Transverse colon (tissue), 4 donors: ENCODE results near the gene AIF1L.

ENCODE experiments used
- CTCF ChIP-seq, 5 experiments: fragments of 200-600 bp in 3 of 5; fragments of 450-650 bp in 2 of 5; sonication (generic) in 3 of 5; IDR thresholded peaks; 1 replicate in 2 of 5; 2 replicates in 3 of 5; pipeline ENCODE4 v1.5.1; 2016 to 2017; ENCODE audit warnings: antibody characterized with exemption in 5 of 5, inconsistent platforms in 3 of 5, mild to moderate bottlenecking in 2 of 5, moderate library complexity in 1 of 5
- POLR2AphosphoS5 ChIP-seq, 3 donors: sonication (generic); formaldehyde crosslinking; IDR thresholded peaks; one replicate each; pipeline ENCODE4 v1.6.1; 2016; ENCODE audit warnings: antibody characterized with exemption in 3 of 3

DNA sequence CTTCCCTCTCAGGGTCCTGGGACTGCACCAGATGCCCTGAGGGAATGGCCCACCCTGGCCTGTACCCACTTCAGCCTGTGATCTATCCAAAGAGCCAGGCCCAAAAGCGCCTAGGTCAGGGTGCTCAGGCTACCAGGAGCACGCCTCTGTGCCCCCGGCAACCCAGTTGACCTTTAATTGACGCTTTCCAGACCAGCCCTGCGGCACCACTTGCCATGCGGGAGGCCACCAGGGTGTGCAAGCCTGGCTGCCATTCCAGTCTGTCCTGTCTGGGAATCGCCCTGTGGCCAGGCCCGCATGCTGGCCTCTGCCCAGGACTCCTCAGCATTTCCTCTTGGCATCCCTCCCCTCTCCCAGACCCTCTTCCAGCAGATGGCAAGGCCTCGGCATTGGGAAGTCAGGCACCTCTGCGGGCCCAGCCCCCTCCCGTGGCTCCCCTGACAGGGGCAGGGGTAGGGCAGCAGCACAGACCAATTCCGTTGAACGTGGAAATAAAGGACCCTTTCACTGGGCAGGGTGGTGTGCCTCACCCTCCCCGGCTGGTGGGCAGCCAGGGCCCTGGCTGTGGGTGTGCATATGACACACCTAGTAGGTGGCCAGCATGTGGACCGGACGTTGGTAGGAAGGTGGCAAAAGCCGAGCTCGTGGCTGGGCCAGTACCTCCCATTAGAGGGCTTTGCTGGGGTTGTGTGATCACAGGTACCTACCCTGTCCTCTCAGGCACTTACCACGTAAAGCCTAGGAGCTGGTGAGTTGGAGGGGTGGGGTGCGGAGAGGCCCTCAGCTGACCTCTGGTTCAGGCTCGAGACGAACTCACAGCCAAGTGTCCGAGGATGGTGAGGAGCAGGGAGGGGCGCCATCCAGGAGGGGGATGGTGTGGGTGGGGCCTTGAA, 3.5 kb upstream of the AIF1L start:
- no peak for TF ChIP-seq CTCF (IDR thresholded peaks at IDR 0.05)
- TF ChIP-seq POLR2AphosphoS5 (IDR thresholded peaks at IDR 0.05) = no peak
